GM06990 (cell line): ENCODE data around the gene DGKZ.

ENCODE experiments used
- DNase-seq: peaks from one replicate; pipeline ENCODE4 v3.0.0-alpha.2; 2011; ENCODE audit not compliant: insufficient read length; ENCODE audit errors: extremely low read depth
- H3K27me3 ChIP-seq: replicated peaks from 2 replicates; pipeline ENCODE4 v1.6.0; 2011; ENCODE audit warnings: low read length; ENCODE audit not compliant: control insufficient read depth, insufficient read depth
- H3K36me3 ChIP-seq: 2 replicates; pipeline ENCODE4 v1.5.1; 2011; ENCODE audit warnings: low read length; ENCODE audit not compliant: control insufficient read depth, insufficient read depth
- H3K4me3 ChIP-seq: replicated peaks from 2 replicates; pipeline ENCODE4 v1.5.1; 2011; ENCODE audit warnings: low read depth, mild to moderate bottlenecking, control low read depth, low read length
- TF ChIP-seq, protein P1 (sequence below): IDR thresholded peaks from 2 replicates; pipeline ENCODE4 v1.5.1; 2011; ENCODE audit warnings: low read length, control low read depth, mild to moderate bottlenecking, inconsistent platforms; ENCODE audit not compliant: insufficient read depth, poor library complexity, severe bottlenecking

The DGKZ gene

DNA sequence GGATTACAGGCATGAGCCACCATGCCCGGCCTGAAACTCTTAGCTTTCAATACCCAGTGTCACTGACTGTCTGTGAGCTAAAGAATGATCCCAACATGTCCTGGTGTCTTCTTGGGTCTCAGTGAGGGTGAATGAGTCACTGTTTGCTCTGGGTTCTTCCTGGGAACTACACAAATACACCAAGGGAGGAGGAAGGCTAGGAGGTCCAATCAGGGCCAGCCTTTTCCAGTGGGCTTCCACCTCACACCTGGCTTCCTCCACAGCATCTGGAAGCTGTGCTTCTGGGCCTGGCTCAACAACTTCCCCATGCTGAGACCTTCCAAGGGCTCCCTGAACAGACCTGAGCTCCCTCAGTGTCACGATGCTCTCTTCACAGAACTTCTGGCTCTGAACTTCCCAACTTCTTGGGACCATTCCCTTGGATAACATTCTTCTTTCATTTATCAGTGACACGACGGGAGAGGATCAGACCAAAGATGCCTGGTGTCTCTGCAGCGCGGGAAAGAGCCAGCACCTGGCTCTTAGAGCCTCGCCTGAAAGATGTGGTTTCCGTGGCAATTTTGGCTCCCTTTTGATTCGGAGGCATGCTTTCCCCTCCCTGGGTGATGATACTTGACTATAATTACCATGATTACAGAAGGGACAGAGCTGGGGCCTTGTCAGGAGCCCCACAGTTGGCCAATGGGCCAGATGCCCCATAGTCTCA lies 66.7 kb downstream of the DGKZ start:
- H3K4me3 ChIP-seq = no peak overlapping the region
- DNase-seq = no peak
- TF ChIP-seq, protein P1, sequence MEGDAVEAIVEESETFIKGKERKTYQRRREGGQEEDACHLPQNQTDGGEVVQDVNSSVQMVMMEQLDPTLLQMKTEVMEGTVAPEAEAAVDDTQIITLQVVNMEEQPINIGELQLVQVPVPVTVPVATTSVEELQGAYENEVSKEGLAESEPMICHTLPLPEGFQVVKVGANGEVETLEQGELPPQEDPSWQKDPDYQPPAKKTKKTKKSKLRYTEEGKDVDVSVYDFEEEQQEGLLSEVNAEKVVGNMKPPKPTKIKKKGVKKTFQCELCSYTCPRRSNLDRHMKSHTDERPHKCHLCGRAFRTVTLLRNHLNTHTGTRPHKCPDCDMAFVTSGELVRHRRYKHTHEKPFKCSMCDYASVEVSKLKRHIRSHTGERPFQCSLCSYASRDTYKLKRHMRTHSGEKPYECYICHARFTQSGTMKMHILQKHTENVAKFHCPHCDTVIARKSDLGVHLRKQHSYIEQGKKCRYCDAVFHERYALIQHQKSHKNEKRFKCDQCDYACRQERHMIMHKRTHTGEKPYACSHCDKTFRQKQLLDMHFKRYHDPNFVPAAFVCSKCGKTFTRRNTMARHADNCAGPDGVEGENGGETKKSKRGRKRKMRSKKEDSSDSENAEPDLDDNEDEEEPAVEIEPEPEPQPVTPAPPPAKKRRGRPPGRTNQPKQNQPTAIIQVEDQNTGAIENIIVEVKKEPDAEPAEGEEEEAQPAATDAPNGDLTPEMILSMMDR = no peak
- peaks cover 16% of the 10 kb centered on the region for H3K36me3 ChIP-seq
- H3K27me3 ChIP-seq = no peaks in the 10 kb centered on the region

DNA sequence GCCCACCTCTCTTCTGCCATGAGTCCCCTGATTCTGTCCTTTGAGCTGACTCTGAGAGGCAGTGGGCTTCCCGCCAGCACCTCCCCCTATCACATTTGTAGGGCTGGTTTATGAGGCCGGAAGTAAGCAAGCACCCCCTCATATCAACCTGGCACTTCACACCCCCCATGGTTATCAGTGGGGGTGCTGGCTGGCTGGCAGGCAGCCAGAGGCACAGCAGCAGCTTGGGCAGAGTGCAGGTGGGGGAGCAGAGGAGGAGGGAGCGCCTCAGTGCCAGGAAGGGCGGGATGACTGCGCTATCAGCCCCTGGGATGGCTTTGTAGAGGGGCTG lies 67.2 kb downstream of the DGKZ start:
- H3K27me3 ChIP-seq = no peaks in the 10 kb centered on the region
- no peak overlapping the region for H3K4me3 ChIP-seq
- TF ChIP-seq, protein P1 = no peak
- no peak for DNase-seq
- H3K36me3 ChIP-seq = peaks cover 16% of the 10 kb centered on the region

DNA sequence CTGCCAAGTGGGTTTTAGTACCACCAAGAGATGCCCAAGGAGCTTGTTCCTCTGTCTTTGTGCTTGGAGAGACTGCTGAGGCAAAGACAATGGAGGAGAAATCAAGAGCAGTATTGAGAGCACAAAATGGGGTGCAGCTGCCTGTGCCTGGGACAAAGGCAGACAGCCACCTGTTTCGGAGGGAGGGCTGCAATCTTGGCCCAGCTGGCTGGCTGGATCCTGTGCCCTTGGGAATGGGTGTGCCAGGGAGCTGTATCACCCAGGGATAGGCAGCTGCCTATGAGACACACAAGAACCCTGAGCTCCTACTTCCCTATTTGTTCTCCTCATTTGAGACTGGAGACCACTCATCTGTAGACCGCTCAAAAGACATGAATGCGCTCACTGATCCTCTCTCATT lies 67.6 kb downstream of the DGKZ start:
- H3K4me3 ChIP-seq = no peak overlapping the region
- DNase-seq = no peak
- no peaks in the 10 kb centered on the region for H3K27me3 ChIP-seq
- H3K36me3 ChIP-seq = peaks cover 15% of the 10 kb centered on the region
- TF ChIP-seq, protein P1 = no peak

DNA sequence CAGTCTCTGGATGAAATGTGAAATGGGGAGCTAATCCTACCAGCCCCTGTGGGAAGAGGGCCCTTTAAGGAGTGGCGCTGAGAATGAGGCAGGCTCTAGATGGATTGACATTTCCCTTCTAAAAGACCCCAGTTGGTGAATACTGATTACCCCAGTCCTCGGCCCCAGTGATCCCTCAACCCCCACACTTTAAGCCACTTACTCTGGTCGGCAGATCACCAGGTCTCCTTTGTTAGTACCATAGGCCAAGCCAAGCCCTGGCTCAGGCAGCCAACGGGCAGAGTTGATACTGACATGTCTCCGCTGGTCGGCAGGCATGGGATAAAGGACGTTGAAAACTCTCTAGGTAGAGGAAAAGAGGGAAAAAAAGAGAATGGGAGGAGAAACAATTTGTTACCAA lies 70.4 kb downstream of the DGKZ start:
- Histone ChIP-seq H3K4me3 (no peak overlapping the region), H3K36me3 (peaks cover 15% of the 10 kb centered on the region), H3K27me3 (no peaks in the 10 kb centered on the region)
- no peak for DNase-seq
- TF ChIP-seq, protein P1 = no peak

DNA sequence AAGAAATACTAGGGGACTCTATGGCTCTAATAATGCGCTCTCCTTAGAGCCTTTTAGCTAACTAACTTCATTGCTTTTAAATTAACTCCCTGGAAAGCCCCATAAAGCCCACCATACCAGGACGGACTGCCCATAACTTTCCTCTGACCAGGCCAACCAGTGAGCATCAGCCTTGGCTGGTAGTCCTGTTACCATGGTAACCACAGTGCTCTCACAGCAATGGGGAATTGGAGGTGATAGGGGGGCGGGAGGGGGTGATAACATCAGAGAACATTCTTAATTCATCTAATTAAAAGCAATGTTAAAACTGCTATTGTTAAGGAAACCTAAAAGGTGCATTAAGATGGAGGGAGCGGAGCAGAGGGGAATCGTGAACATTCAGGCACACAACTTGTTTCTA lies 71.5 kb downstream of the DGKZ start:
- no peak for DNase-seq
- H3K4me3 ChIP-seq = no peak overlapping the region
- no peaks in the 10 kb centered on the region for H3K27me3 ChIP-seq
- TF ChIP-seq, protein P1 = no peak
- H3K36me3 ChIP-seq = peaks cover 17% of the 10 kb centered on the region

DNA sequence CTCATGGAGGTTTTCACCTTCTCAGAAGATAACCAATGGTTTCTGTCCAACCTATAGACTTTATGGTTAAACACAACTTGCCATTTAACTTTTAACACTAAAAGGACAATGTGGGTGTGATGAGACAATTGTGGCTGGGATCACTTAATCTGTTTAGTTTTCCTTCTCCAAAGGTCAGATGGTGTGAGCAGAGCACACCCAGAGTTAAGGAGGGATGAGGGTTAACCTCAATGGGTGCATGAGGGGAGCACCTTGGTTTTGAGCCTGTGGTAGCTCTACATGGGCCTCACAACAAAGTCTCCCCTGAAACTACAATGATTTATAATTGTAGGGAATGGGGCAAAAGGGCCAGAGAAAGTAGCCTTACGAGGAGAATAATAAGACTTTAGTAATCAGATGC lies 73.2 kb downstream of the DGKZ start:
- DNase-seq = no peak
- H3K4me3 ChIP-seq = no peak overlapping the region
- H3K27me3 ChIP-seq = no peaks in the 10 kb centered on the region
- peaks cover 5% of the 10 kb centered on the region for H3K36me3 ChIP-seq
- TF ChIP-seq, protein P1 = no peak
